ENCODE results near the gene FNDC3B.
"Not testable (repeated sequence)": the region's sequence is repeated elsewhere in the genome, so short reads cannot be mapped to it uniquely, and the experiment has no call there.

FNDC3B gene

GRCh38 chr3:171995486-171995885 is 43.9 kb upstream of the FNDC3B start:
- Histone ChIP-seq H3K4me1 (ENCODE audit: control insufficient read depth in 2 of 2, insufficient read depth in 1 of 2, low read depth in 1 of 2, low read length in 2 of 2) (no peaks in the 10 kb centered on the region), H3K18ac (ENCODE audit: low read length) (no peak overlapping the region), H3K23ac (ENCODE audit: low read depth, low read length, poor library complexity) (no peak overlapping the region), H3K14ac (ENCODE audit: low read length) (no peak overlapping the region), H2BK15ac (ENCODE audit: low read length) (no peak overlapping the region), H4K8ac (ENCODE audit: low read depth, low read length) (no peak overlapping the region), H3K27me3 (ENCODE audit: control insufficient read depth in 3 of 3, insufficient read depth in 3 of 3, low read depth in 1 of 3, low read length in 3 of 3) (no peaks in the 10 kb centered on the region), H4K91ac (ENCODE audit: low read depth, low read length, poor library complexity) (no peak overlapping the region), H2BK5ac (ENCODE audit: low read length) (no peak overlapping the region), H3K9ac (ENCODE audit: low read depth, low read length, poor library complexity) (no peak overlapping the region), H3K27ac (replicated peaks; ENCODE audit: low read length) (no peak overlapping the region), H2AK5ac (ENCODE audit: low read depth, low read length) (no peak overlapping the region), H2BK12ac (ENCODE audit: low read length) (no peak overlapping the region), H3K4me3 (ENCODE audit: low read length in 2 of 2) (no peak overlapping the region), H2AFZ (ENCODE audit: low read length) (no peak overlapping the region), H3K36me3 (replicated peaks in 1 of 2; ENCODE audit: control insufficient read depth in 2 of 2, insufficient read depth in 2 of 2, low read length in 2 of 2) (no peaks in the 10 kb centered on the region), H3K79me1 (ENCODE audit: low read depth, low read length) (no peaks in the 10 kb centered on the region), H3K4me2 (ENCODE audit: insufficient read depth, low read length, poor library complexity, severe bottlenecking) (no peak overlapping the region), H3K4ac (ENCODE audit: low read length) (no peak overlapping the region), H2BK120ac (ENCODE audit: low read depth, low read length) (no peak overlapping the region), H3K9me3 (replicated peaks in 1 of 2; ENCODE audit: control insufficient read depth in 2 of 2, insufficient read depth in 1 of 2, low read depth in 1 of 2, low read length in 2 of 2) (peaks cover 0 to 8% of the 10 kb centered on the region in 2 donors)
- DNase-seq (ENCODE audit: low spot score) = no peak

GRCh38 chr3:171996178-171996817 is 43.1 kb upstream of the FNDC3B start:
- H3K27ac ChIP-seq (replicated peaks; ENCODE audit: low read length) = no peak overlapping the region
- no peak overlapping the region for H2AK5ac ChIP-seq (ENCODE audit: low read depth, low read length)
- H2BK12ac ChIP-seq (ENCODE audit: low read length) = no peak overlapping the region
- no peak overlapping the region for H4K91ac ChIP-seq (ENCODE audit: low read depth, low read length, poor library complexity)
- no peak overlapping the region for H2BK5ac ChIP-seq (ENCODE audit: low read length)
- no peak overlapping the region for H3K23ac ChIP-seq (ENCODE audit: low read depth, low read length, poor library complexity)
- H4K8ac ChIP-seq (ENCODE audit: low read depth, low read length) = no peak overlapping the region
- H3K27me3 ChIP-seq (ENCODE audit: control insufficient read depth in 3 of 3, insufficient read depth in 3 of 3, low read depth in 1 of 3, low read length in 3 of 3) = no peaks in the 10 kb centered on the region
- no peak for DNase-seq (ENCODE audit: low spot score)
- no peak overlapping the region for H3K9ac ChIP-seq (ENCODE audit: low read depth, low read length, poor library complexity)
- H2AFZ ChIP-seq (ENCODE audit: low read length) = no peak overlapping the region
- peaks cover 0 to 8% of the 10 kb centered on the region in 2 donors for H3K9me3 ChIP-seq (replicated peaks in 1 of 2; ENCODE audit: control insufficient read depth in 2 of 2, insufficient read depth in 1 of 2, low read depth in 1 of 2, low read length in 2 of 2)
- no peaks in the 10 kb centered on the region for H3K4me1 ChIP-seq (ENCODE audit: control insufficient read depth in 2 of 2, insufficient read depth in 1 of 2, low read depth in 1 of 2, low read length in 2 of 2)
- no peaks in the 10 kb centered on the region for H3K36me3 ChIP-seq (replicated peaks in 1 of 2; ENCODE audit: control insufficient read depth in 2 of 2, insufficient read depth in 2 of 2, low read length in 2 of 2)
- no peak overlapping the region for H3K4ac ChIP-seq (ENCODE audit: low read length)
- H2BK120ac ChIP-seq (ENCODE audit: low read depth, low read length) = no peak overlapping the region
- H3K4me2 ChIP-seq (ENCODE audit: insufficient read depth, low read length, poor library complexity, severe bottlenecking) = no peak overlapping the region
- no peak overlapping the region for H3K14ac ChIP-seq (ENCODE audit: low read length)
- H3K79me1 ChIP-seq (ENCODE audit: low read depth, low read length) = no peaks in the 10 kb centered on the region
- H2BK15ac ChIP-seq (ENCODE audit: low read length) = no peak overlapping the region
- H3K4me3 ChIP-seq (ENCODE audit: low read length in 2 of 2) = no peak overlapping the region
- no CpG with 5 or more reads among the region's 2 CpGs for WGBS, 2 donors (ENCODE audit: extremely low coverage in 2 of 2, insufficient read length in 2 of 2, insufficient replicate concordance in 1 of 2)
- no peak overlapping the region for H3K18ac ChIP-seq (ENCODE audit: low read length)

GRCh38 chr3:171998731-171999130 is 40.6 kb upstream of the FNDC3B start:
- not testable (repeated sequence) for H2BK15ac ChIP-seq (ENCODE audit: low read length); H2AFZ ChIP-seq (ENCODE audit: low read length); H3K4me2 ChIP-seq (ENCODE audit: insufficient read depth, low read length, poor library complexity, severe bottlenecking); H3K14ac ChIP-seq (ENCODE audit: low read length); H3K9me3 ChIP-seq (replicated peaks in 1 of 2; ENCODE audit: control insufficient read depth in 2 of 2, insufficient read depth in 1 of 2, low read depth in 1 of 2, low read length in 2 of 2); H3K4me1 ChIP-seq (ENCODE audit: control insufficient read depth in 2 of 2, insufficient read depth in 1 of 2, low read depth in 1 of 2, low read length in 2 of 2); H3K36me3 ChIP-seq (replicated peaks in 1 of 2; ENCODE audit: control insufficient read depth in 2 of 2, insufficient read depth in 2 of 2, low read length in 2 of 2); H3K4ac ChIP-seq (ENCODE audit: low read length); H2BK12ac ChIP-seq (ENCODE audit: low read length); H2BK120ac ChIP-seq (ENCODE audit: low read depth, low read length); H2AK5ac ChIP-seq (ENCODE audit: low read depth, low read length); H3K27me3 ChIP-seq (ENCODE audit: control insufficient read depth in 3 of 3, insufficient read depth in 3 of 3, low read depth in 1 of 3, low read length in 3 of 3); H3K18ac ChIP-seq (ENCODE audit: low read length); H3K9ac ChIP-seq (ENCODE audit: low read depth, low read length, poor library complexity); DNase-seq (ENCODE audit: low spot score); H3K79me1 ChIP-seq (ENCODE audit: low read depth, low read length); H4K91ac ChIP-seq (ENCODE audit: low read depth, low read length, poor library complexity); H4K8ac ChIP-seq (ENCODE audit: low read depth, low read length); H3K4me3 ChIP-seq (ENCODE audit: low read length in 2 of 2); H3K27ac ChIP-seq (replicated peaks; ENCODE audit: low read length); H2BK5ac ChIP-seq (ENCODE audit: low read length); H3K23ac ChIP-seq (ENCODE audit: low read depth, low read length, poor library complexity)
- no CpG with 5 or more reads among the region's 24 CpGs for WGBS, 2 donors (ENCODE audit: extremely low coverage in 2 of 2, insufficient read length in 2 of 2, insufficient replicate concordance in 1 of 2)

GRCh38 chr3:172001616-172002015 is 37.8 kb upstream of the FNDC3B start:
- not testable (repeated sequence) for H3K14ac ChIP-seq (ENCODE audit: low read length); H3K4me1 ChIP-seq (ENCODE audit: control insufficient read depth in 2 of 2, insufficient read depth in 1 of 2, low read depth in 1 of 2, low read length in 2 of 2); H3K27me3 ChIP-seq (ENCODE audit: control insufficient read depth in 3 of 3, insufficient read depth in 3 of 3, low read depth in 1 of 3, low read length in 3 of 3); H2BK5ac ChIP-seq (ENCODE audit: low read length); H3K79me1 ChIP-seq (ENCODE audit: low read depth, low read length); H3K18ac ChIP-seq (ENCODE audit: low read length); H2BK120ac ChIP-seq (ENCODE audit: low read depth, low read length); DNase-seq (ENCODE audit: low spot score); H4K91ac ChIP-seq (ENCODE audit: low read depth, low read length, poor library complexity); H3K9ac ChIP-seq (ENCODE audit: low read depth, low read length, poor library complexity); H3K4ac ChIP-seq (ENCODE audit: low read length); H3K4me3 ChIP-seq (ENCODE audit: low read length in 2 of 2); H2BK12ac ChIP-seq (ENCODE audit: low read length); H2BK15ac ChIP-seq (ENCODE audit: low read length); H3K36me3 ChIP-seq (replicated peaks in 1 of 2; ENCODE audit: control insufficient read depth in 2 of 2, insufficient read depth in 2 of 2, low read length in 2 of 2); H3K4me2 ChIP-seq (ENCODE audit: insufficient read depth, low read length, poor library complexity, severe bottlenecking); H3K27ac ChIP-seq (replicated peaks; ENCODE audit: low read length); H3K23ac ChIP-seq (ENCODE audit: low read depth, low read length, poor library complexity); H4K8ac ChIP-seq (ENCODE audit: low read depth, low read length); H3K9me3 ChIP-seq (replicated peaks in 1 of 2; ENCODE audit: control insufficient read depth in 2 of 2, insufficient read depth in 1 of 2, low read depth in 1 of 2, low read length in 2 of 2); H2AFZ ChIP-seq (ENCODE audit: low read length); H2AK5ac ChIP-seq (ENCODE audit: low read depth, low read length)
- WGBS, 2 donors (ENCODE audit: extremely low coverage in 2 of 2, insufficient read length in 2 of 2, insufficient replicate concordance in 1 of 2) = no CpG with 5 or more reads among the region's 1 CpG
